Measurements from ENCODE around the gene TMEM151B.
A peak's percentile ranks its signal among the peaks of the same experiment; 100 is the strongest.
"Not testable (repeated sequence)": the region's sequence is repeated elsewhere in the genome, so short reads cannot be mapped to it uniquely, and the experiment has no call there.

TMEM151B gene

DNA sequence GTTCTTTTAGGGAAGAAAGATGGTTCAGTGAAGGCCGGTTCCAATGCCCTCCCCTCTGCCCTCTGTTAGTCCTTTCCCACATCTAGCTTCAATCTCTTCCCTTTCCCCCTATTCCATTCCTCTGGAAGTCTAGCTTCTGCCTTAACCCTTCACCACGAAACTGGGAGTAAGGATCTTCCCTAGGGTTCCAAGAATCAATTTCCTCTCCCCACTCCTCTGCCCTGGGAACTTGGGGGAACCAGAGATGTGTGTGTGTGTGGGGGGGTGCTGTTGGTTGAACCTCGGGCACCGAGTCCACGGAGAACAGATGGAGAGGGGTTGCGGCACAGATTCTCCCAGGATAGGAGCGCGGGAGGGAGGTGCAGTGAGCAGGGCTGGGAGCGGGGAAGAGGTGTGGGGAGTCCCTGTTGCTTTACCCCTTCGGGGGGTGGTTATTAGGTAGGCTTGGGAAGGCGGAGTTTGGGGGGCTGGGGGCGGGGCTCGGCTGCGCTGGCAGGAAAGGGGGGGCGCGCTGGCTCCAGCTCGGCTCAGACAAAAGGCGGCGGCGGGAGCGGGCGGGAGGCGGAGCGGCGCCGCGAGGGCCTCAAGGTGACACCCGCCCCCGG is at the start of gene TMEM151B:
Gene TMEM151B, plus strand, starts transcription at position 530 of the 605 bp plus-strand sequence. CDS start 293 bp downstream, outside the sequence.
- peak; percentile 52 for DNase-seq

DNA sequence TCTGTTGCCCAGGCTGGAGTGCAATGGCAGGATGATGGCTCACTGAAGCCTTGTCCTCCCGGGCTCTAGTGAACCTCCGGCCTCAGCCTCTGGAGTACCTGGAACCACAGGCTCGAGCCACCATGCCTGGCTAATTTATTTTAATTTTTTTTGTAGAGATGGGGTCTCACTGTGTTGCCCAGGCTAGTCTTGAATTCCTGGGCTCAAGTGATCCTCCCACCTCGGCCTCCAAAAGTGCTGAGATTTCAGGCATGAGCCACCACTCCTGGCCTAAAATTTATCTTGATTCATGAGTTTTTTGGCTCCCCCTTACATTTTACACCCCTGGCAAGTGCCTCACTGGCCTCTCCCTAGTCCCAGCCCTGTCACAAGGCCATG is 49.3 kb upstream of the TMEM151B start:
- DNase-seq, result no peak

DNA sequence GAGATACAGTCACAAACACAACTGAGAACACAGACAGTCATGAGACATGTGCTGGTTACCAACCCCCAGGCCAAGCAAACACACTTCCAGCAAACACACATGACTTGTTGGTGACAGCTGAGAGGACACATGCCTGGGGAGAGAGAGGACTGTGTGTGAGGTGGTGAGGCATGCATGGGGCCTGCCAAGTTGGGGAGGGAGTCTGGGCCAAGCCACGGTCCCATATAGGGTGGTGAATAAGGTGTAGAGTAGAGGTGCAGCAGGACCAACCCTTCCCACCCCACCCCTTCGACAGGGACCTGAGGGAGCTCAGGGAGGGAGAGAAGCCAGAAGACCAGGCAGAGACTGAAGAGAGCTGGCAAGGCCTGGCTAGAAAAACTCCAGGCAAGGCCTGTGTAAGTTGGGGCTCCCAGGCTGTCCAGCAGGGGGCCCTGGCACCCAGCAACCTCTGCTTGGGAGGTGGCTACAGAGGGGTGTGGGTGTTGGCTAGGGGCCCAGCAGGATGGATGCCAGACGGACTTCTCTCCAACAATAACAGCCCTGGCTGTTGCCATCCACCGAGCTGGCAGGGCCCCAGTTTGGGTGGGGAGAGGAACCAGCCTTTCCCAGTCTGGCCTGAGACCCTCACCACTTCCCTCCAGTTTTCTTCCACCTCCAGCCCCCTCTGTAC is 48.8 kb upstream of the TMEM151B start:
- peak; percentile 47 for DNase-seq

DNA sequence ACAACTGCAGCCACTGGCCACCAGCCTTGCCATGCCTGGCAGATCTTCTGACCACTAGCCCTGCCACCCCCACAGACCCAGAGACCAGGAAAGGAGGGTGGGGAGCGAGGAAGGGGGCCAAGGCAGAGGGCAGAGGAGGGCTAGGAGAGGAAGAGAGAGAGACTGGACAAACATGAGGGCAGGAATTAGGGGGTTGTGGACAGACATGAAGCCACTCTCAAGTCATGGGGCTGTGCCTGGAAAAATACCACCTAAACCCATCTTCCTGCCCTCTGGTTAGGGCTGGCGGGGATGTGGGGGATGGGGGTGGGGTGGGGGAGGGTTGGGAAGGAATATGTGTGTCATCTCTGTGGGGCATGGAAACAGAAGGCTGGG is 48.3 kb upstream of the TMEM151B start:
- no peak for DNase-seq

DNA sequence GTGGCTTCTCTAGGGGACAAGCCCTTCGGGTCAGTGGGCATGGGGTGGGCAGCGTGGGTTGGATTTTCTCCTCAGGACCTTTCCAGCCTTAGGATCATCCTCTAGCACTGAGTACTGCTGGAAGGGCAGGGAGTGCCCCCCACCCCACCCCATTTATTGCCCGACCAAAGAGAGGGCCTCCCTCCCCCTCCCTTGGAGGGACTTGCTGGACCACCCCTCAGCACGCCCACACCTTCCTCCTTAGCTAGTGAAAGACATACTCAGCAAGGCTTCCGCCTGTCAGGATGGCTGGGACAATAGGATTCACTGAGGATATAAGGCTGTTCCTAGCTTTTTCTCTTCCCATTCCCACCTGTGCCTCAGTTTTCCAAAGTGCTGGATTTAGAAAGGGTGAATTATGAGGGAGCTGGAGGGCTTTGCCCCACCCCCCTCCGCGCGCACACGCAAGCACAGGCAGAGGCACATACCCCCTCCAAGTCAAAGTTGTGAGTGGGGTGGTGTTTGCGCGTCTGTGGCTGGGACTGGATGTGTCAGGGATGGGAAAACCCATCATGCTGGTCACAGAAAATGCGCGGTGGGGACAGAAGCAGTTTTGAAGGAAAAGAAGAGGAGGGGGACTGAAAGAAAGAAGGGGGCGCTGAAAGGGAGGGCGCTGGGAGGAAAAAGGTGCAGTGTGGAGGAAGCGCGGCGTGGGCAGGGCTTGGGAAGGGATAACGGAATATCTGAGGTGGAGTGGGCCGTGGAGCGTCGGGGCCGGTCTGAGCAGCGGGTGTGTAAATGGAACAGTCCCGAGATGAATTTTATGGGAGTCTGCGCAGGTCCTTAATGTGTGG is 47.5 kb upstream of the TMEM151B start:
- DNase-seq, result peak; percentile 69

DNA sequence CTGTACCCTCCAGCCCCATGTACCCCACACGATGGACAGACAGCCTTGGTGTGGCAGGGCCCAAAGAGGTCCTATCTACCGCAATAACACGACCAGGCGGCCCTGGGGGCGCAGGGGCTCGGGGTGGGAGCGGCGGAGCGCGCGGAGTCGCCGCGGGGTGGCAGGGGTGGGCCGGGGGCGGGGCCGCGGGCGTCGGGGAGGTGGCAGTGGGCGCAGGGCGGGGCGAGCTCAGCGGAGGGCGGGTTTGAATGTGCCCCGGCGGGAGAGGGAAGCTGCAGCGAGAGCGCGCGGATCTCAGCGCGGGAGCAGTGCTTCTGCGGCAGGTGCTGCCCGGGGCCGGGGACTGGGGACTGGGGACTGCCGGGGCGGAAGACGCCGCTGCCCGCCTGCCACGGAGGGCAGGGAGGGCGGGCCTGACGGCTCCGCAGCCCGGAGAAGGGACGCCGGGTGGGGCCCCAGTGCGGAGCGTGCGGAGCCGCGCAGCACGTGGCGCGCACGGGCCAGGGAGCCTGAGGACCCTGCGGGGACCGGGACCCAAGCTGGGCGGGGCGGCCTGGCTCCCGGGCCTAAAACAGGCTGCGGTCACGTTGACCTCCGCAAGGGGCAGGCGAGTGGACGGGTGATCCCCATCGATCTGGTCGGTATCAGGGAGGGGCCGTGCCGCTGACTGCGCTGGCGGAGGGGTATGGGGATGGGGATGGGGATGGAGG is 46.8 kb upstream of the TMEM151B start, which contains the start of gene SLC29A1:
Gene SLC29A1, plus strand, starts transcription at position 277 of the 710 bp plus-strand sequence. CDS start 3,719 bp downstream, outside the sequence.
- DNase-seq, result peak; percentile 73

DNA sequence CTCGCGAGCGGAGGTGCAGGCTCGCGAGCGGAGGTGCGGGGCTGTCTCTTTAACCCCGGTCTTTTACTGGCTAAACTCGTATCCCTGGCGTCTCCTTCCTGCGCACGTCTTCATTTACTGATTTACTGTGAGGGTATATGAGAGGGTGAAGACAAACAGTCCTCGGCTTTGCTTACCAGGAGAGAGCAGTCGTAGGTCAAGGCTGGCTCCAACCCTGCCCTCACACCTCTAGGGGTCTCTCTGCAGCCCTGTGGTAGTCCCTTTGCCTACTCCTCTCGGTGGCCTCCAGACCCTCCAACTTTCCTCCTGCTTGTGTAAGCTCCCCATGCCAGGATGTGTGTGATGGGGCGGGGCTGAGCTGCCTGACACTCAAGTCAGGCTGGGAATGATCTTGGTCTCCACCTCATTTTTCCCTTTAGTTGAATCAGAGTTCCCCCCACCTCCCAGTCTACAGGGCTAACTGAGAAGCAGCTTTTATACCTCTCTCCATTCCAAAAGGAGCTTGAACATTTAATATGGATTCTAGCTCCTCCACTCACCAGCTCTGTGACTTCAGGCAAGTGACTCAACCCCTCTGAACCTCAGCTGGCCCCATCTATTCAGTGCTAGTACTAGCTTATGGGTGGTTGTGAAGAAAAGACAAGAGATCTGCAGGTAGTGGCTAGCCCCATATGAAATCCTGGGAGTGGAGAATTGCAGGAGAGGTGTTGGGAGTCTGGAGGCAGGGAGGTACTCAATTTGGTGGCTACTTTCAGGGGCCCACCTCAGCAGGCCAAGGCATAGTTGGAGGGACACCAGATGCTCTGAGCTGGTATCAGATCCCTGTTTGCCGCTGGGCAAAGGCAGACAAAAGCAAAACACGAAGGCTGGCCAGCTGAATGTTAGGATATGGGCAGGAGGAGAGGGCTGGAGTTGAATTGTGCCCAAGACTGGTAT is 46.0 kb upstream of the TMEM151B start:
- DNase-seq, result peak; percentile 65

DNA sequence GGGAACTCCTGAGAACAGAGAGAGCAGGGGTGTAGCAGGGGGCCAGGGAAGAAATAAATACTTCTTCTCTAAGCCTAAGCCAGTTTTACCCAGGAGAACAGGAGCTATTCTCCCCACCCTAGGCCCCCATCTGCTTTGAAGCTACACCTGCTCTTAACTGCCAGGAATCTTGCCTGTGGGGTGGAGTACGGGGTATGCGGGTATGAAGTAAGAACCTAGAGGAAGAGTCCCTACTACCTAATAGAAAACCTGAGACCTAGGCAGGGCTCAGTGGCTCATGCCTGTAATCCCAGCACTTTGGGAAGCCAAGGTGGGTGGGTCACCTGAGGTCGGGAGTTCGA is 45.3 kb upstream of the TMEM151B start:
- no peak for DNase-seq

DNA sequence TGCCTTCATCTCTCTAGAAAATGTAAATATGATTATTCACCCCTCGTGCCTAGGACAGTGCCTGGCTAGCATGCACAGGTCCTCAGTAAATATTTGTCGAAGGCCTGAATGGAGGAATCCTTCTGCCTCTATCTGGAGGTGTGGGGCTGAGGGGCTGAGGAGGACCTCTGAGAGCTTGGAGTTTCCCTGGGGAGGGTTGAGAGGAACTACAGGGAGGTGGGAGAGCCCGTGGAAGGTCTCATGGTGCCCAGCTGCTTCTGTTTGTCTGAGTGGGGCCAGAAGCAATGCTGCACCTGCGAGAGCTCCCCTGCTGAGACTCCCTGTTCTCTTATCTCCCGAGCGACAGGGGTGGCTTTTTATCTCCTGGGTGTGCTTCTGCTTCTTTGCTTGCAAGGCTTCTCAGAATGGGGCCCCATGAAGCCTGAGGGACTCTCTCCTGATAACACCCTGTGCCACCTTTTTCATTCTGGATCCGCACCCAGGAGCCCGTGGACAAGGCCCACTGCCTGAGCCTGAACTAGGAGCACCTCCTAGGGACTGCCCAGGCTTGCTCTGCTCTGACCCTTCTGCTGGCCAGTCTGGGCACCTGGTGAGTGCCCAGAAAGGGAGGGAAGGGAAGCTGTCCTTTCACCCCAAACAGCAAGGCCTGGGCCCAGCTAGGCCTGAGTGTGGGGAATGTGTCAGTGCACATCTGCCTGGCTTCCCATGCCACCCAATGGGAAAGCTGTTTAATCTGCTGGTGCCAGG is 44.5 kb upstream of the TMEM151B start:
- no peak for DNase-seq

DNA sequence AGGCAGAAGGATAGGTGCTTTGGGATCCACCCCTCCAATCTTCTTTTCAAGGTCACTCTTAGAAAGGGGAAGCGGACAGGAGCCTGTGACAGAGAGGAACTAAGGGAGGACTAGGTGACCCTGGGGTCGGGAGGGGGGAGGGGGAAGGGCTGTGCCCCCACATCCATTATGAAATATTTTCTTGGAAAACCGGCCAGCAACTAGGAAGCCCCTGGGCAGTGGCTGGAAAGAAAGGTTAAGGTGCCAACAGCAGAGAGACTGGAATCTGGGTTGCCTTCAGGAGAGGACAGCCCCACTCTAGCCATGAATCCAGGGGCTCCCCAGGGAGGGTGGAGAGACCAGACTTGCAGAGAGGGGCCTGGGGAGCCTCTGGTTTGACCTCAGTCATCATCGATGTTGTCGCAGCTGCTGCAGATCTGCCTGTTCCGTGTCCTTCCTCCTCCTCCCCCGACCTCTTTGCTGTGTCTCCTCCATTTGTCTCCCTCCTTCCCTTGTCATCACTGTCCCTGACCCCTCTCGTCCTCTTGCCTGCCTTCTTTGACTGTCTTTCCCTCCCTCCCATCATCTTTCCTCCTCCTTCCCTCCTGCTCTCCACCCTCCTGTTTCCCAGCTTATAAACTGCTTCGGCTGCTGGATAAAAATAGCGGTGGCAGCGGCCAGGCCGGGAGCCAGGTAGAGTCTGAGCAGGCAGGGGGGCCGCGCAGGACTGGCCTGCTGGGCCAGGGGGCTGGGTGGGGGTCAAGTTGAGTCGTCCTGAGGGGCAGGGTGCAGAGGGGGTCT is 43.7 kb upstream of the TMEM151B start:
- DNase-seq, result peak; percentile 46

DNA sequence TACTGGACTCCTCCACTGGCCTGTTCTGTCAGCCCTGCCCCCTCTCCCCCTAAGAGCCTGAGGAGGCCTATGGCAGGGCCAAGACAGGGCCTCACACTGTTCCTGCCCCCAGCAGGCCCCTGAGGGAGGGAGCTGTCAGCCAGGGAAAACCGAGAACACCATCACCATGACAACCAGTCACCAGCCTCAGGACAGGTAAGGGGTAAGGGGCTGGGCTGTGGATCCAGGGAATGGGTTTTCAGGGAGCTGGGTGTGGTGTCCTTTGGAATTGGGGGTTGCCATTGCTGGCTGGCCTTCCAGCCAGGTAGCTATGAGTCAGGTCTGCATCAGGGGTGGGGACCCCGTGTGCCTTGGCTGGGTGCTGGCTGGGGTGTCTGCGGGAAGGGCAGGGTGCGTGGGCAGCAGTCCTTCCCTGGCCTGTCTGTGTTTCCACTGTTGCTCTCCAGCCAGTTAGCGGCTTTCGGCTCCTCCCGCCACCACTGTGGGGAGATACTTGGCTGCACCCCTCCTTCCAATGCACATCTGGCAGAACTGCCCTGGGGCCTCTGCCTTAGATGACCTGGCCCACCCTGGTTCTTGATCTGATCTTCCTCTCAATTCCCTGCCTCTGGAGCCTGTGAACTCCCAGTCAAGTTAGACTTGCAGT is 43.0 kb upstream of the TMEM151B start:
- DNase-seq, result no peak

DNA sequence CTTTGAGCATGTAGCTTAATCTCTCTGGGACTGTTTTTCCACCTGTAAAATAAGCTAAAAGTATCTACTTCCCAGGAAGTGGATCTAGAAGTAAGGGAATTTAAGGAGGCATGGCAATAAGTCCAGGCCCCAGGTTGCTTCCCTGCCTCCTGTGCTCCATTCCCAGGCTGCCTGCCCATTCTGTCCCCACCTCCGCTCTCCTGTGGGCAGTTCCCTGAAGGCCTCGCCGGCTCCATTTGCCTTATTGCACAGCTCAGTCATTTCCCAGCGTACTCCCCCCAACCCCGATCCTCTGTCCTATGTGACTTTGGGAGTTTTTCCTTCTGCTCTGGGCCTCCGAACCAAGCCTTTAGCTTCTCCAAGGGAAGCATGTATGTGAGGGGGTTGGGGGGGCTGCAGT is 42.2 kb upstream of the TMEM151B start:
- DNase-seq, result no peak

DNA sequence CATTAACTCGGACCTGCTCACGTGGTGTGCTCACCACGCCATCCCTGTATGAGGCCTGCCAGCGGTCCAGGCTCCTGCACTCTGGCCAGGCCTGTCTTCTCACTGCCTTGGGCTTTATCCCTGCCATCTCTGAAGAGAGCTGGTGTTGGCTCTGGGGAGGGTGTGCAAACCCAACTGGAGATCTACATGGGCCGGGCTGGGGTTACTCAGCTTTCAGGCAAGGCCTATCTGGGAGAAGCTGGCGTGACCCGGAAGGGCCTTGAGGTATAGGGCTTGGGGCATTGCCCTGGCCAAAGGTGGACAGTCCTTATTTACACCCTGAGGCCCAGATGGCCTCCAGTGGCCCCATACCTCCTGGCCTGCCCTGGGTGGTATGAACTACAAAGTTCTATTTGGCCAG is 41.8 kb upstream of the TMEM151B start:
- DNase-seq, result no peak

DNA sequence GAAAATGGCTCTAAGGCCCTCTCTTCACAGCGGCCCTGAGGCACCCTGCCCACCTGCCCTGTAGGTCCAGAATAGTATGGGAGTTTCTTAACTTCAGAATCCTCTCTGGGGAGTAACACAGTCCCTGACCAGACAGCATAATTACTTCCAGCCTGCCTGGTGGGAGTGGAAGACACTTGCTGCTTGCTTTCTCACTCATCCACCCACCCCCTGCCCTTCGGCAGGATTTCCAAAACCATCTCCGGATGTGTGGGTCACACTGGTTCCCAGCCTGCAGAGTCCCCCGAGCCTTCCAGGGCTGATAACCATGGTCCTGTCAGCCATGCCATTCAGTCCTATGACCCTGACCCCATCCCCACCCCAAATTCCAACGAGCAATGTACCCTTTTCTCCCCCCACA is 41.4 kb upstream of the TMEM151B start:
- no peak for DNase-seq

DNA sequence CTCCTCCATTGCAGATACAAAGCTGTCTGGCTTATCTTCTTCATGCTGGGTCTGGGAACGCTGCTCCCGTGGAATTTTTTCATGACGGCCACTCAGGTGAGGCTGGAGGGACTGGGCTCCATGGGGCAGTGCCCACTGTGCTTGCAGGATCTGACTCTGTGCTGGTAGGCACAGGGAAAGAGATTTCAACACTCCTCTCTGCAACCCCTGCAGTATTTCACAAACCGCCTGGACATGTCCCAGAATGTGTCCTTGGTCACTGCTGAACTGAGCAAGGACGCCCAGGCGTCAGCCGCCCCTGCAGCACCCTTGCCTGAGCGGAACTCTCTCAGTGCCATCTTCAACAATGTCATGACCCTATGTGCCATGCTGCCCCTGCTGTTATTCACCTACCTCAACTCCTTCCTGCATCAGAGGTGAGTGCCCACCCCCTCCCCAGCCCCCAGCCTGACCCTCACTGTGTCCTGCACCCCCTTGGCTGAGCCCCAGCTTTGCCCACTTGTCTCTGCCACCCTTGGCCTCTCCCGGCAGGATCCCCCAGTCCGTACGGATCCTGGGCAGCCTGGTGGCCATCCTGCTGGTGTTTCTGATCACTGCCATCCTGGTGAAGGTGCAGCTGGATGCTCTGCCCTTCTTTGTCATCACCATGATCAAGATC is 40.7 kb upstream of the TMEM151B start:
- no peak for DNase-seq

DNA sequence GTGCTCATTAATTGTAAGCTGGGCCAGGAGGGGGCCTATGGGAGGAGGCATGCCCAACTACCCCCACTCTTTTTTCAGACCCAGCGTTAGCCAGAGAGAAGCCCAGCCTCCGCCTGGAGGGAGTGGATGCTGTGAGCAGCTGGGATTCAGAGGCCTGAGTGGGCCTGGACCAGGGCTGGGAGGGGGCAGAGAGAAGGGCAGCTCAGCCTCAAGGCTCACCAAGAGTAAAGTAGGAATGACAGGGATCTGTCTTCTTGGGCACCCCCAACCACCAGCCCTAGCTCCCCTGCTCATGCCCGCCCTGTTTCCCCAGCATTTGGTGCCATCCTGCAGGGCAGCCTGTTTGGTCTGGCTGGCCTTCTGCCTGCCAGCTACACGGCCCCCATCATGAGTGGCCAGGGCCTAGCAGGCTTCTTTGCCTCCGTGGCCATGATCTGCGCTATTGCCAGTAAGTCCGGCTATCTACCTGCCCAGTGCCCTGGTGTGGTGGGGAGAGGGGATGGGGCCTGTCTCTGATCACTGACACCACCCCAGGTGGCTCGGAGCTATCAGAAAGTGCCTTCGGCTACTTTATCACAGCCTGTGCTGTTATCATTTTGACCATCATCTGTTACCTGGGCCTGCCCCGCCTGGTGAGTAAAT is 40.1 kb upstream of the TMEM151B start:
- DNase-seq, result no peak

DNA sequence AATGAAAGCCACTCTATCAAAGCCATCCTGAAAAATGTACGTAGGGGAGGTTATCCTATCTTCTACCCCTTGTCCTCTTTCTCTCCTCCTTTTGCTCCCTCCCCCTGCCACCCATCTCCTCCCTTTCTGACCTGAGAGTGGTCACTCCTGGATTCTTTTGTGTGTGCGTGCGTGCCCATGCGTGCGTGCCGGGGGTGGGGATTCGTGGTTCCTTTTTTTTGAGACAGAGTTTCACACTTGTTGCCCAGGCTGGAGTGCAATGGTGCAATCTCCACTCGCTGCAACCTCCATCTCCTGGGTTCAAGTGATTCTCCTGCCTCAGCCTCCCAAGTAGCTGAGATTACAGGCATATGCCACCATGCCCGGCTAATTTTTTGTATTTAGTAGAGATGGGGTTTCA is 38.8 kb upstream of the TMEM151B start:
- DNase-seq, result not testable (repeated sequence)

DNA sequence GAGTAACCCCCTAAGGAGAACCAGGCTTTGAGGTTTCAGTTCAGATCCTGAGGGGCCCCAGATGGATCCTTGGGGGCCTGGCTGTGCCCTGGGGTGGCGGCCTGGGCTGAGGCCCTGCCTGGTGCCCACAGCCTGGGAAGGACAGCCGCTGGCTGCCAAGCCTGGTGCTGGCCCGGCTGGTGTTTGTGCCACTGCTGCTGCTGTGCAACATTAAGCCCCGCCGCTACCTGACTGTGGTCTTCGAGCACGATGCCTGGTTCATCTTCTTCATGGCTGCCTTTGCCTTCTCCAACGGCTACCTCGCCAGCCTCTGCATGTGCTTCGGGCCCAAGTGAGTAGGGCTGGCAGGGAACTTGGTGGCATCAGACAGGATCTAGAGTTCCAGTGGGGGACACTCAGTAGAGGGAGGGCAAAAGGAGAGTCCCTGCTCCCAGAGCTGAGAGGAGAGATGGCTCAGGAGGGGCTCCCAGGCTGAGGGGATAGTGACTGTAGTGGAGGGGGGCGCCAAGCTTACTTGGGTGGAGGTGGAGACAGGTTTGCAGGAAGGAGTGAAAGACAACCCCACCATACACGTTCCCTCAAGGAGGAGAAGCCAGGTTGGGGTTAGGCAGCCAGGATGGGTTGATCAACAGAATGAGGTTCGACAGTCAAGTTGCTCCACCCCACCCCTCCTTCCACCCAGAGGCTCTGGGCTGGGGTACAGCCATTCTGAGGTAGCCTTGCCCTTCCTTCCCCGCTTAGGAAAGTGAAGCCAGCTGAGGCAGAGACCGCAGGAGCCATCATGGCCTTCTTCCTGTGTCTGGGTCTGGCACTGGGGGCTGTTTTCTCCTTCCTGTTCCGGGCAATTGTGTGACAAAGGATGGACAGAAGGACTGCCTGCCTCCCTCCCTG is 37.3 kb upstream of the TMEM151B start:
- DNase-seq, result no peak
